ENCODE results near the gene UBIAD1. TPM values are rescaled to one million over a fixed set of nuclear protein-coding genes. Genes with fewer than 3 reads are reported as not detected.

The UBIAD1 gene
- total and polyA plus RNA-seq, 10 of the 15 experiments (the other 5 are each of a cell fraction or from before 2014, with no cell fraction given), result 4.5 to 23.8 (median 16.0) TPM

DNA sequence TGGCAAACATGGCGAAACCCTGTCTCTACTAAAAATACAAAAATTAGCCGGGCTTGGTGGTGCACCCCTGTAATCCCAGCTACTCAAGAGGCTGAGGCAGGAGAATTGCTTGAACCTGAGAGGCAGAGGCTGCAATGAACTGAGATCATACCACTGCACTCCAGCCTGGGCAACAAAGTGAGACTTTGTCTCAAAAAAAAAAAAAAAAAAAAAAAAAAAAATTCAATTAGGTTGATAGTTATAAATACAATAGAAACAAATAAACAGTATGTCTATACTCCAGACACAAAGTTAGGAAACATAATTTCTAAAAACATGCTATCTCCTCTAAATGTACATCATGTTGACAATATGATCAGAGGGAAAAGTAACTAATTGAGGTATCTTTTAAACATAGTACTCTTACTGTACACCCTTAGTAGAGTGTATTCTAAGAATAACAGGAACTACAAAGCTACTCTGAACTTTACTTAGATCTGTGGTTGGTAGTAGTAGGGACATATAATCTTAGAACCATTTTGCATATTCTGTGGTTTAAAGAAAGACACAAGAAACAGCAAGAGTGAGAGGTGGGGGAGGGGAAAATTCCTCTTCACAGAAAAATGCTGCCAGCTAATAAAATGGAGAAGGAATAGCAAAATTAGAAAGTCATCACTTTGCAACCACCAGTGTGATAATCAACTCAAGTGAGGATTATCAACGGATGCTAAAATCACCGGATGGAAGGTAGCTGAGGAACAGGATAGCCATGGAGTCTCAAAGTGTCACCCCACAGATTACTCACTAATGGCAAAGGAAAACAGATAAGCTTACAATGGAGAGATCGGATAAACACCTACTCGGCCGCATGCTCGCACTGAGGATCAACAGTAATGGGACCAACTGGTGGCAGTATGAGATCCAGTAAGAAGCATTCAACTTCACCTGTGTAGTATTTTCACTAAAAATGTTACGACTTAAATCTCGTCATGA, 45.6 kb upstream of the UBIAD1 start:
- Histone ChIP-seq H3K9me3 (replicated peaks; ENCODE audit: control insufficient read depth, insufficient read depth, low read length) (no peaks in the 10 kb centered on the region), H3K79me2 (ENCODE audit: control insufficient read depth, insufficient read depth, low read length) (no peaks in the 10 kb centered on the region), H3K4me3 (peak overlapping the region; percentile 9; the same call in 1 of the 2 replicates), H3K4me2 (ENCODE audit: control insufficient read depth, insufficient read depth) (peak overlapping the region; percentile 14), H3K4me1 (ENCODE audit: control insufficient read depth, insufficient read depth, low read length) (peaks cover 27% of the 10 kb centered on the region), H2AFZ (ENCODE audit: control insufficient read depth, low read depth, low read length) (no peak overlapping the region), H3K36me3 (ENCODE audit: control insufficient read depth in 2 of 2, insufficient read depth in 2 of 2, low read length in 1 of 2) (peaks cover 13 to 19% of the 10 kb centered on the region in 2 experiments; a peak in 3 of 4 replicates), H3K9ac (ENCODE audit: control insufficient read depth, insufficient read depth, low read length) (no peak overlapping the region), H4K20me1 (ENCODE audit: control insufficient read depth, insufficient read depth) (no peaks in the 10 kb centered on the region), H3K27ac (ENCODE audit: control insufficient read depth, insufficient read depth) (peak overlapping the region; percentile 50), H3K27me3 (replicated peaks in 1 of 2; ENCODE audit: control insufficient read depth in 2 of 2, insufficient read depth in 2 of 2, low read length in 1 of 2) (no peaks in the 10 kb centered on the region)
- DNase-seq (ENCODE audit: low read depth, low spot score) (peak; percentile 34), FAIRE-seq (peak; percentile 96), ATAC-seq (peak; percentile 81)
- SMC1A ChIA-PET (ENCODE audit: uncharacterized antibody, unreplicated experiment), result interaction anchor here (1.4 to 2.0 kb wide), 3 partner anchors 10 to 35 kb away, joined by 5 to 9 read pairs (median 7); partner anchors contain the start of gene MTOR
- 70% methylated on average over 10 of the region's 10 CpGs for WGBS (ENCODE audit: insufficient coverage, insufficient replicate concordance, low lambda C conversion rate, missing lambda C conversion rate)
- intact Hi-C loops (cut with micrococcal nuclease; ENCODE audit: unreplicated experiment) (no loop called here), in situ Hi-C loops (cut with MboI) (no loop called here)
- POLR2A ChIA-PET, result interaction anchor here (0.5 to 0.6 kb wide), 3 partner anchors 12 to 125 kb away, joined by 4 to 10 read pairs (median 5); no protein-coding TSS in a partner anchor
- RAD21 ChIA-PET (ENCODE audit: unreplicated experiment), result interaction anchor here (0.6 to 0.7 kb wide), 2 partner anchors 26 to 38 kb away, joined by 3 to 4 read pairs; no protein-coding TSS in a partner anchor
- no TSS peak for BruUV-seq (replicated peaks)
- CTCF ChIA-PET, result interaction anchor here (0.7 to 3.2 kb wide), 8 partner anchors 10 to 492 kb away, joined by 3 to 15 read pairs (median 4); partner anchors contain the start of gene MTOR
- no peak for TF ChIP-seq FOXK2 (IDR thresholded peaks at IDR 0.05)
- TF ChIP-seq BCL3 (IDR thresholded peaks at IDR 0.05; ENCODE audit: borderline replicate concordance, insufficient read depth, low read depth, low read length, poor library complexity, severe bottlenecking), result no peak
- no peak for TF ChIP-seq ZNF384 (IDR thresholded peaks at IDR 0.05; ENCODE audit: borderline replicate concordance, low read depth, low read length)
- no peak for TF ChIP-seq JUNB (IDR thresholded peaks at IDR 0.05)
- TF ChIP-seq BRCA1 (IDR thresholded peaks at IDR 0.05; ENCODE audit: low read depth, low read length), result no peak
- no peak for TF ChIP-seq HSF1 (IDR thresholded peaks at IDR 0.05; ENCODE audit: low read depth, low read length)
- no peak for TF ChIP-seq FOS (IDR thresholded peaks at IDR 0.05; ENCODE audit: borderline replicate concordance, extremely low read depth, insufficient read length)
- TF ChIP-seq ZNF24 (IDR thresholded peaks at IDR 0.05), result no peak
- no peak for TF ChIP-seq POLR2AphosphoS2 (IDR thresholded peaks at IDR 0.05; ENCODE audit: low read depth, low read length)
- no peak for TF ChIP-seq SREBF1 (IDR thresholded peaks at IDR 0.05; ENCODE audit: low read length)
- no peak for TF ChIP-seq NRF1 (conservative IDR thresholded peaks at IDR 0.05; ENCODE audit: low read depth, low read length)
- TF ChIP-seq, protein P1, sequence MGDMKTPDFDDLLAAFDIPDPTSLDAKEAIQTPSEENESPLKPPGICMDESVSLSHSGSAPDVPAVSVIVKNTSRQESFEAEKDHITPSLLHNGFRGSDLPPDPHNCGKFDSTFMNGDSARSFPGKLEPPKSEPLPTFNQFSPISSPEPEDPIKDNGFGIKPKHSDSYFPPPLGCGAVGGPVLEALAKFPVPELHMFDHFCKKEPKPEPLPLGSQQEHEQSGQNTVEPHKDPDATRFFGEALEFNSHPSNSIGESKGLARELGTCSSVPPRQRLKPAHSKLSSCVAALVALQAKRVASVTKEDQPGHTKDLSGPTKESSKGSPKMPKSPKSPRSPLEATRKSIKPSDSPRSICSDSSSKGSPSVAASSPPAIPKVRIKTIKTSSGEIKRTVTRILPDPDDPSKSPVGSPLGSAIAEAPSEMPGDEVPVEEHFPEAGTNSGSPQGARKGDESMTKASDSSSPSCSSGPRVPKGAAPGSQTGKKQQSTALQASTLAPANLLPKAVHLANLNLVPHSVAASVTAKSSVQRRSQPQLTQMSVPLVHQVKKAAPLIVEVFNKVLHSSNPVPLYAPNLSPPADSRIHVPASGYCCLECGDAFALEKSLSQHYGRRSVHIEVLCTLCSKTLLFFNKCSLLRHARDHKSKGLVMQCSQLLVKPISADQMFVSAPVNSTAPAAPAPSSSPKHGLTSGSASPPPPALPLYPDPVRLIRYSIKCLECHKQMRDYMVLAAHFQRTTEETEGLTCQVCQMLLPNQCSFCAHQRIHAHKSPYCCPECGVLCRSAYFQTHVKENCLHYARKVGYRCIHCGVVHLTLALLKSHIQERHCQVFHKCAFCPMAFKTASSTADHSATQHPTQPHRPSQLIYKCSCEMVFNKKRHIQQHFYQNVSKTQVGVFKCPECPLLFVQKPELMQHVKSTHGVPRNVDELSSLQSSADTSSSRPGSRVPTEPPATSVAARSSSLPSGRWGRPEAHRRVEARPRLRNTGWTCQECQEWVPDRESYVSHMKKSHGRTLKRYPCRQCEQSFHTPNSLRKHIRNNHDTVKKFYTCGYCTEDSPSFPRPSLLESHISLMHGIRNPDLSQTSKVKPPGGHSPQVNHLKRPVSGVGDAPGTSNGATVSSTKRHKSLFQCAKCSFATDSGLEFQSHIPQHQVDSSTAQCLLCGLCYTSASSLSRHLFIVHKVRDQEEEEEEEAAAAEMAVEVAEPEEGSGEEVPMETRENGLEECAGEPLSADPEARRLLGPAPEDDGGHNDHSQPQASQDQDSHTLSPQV (IDR thresholded peaks at IDR 0.05), result no peak
- TF ChIP-seq EGR1 (IDR thresholded peaks at IDR 0.05; ENCODE audit: borderline replicate concordance in 1 of 2, low read depth in 2 of 2, low read length in 2 of 2), result no peak

Measured in GM12878 (cell line).